OCI-LY7 (cell line): ENCODE results near the gene SP140L. TPM values are rescaled to one million over a fixed set of nuclear protein-coding genes. Genes with fewer than 3 reads are reported as not detected.

Experiments used
- BruUV-seq: library from RNA; stranded (reverse); fragments of 400-500 nt; replicated peaks from 2 replicates; lab custom pipeline; 2021; lab: Mats Ljungman, UMichigan
- CTCF ChIA-PET: fragments of 300-600 bp; sonication (Branson Sonifier 250); formaldehyde crosslinking; loops from one replicate; lab custom pipeline; 2022; ENCODE audit warnings: antibody characterized with exemption; ENCODE audit not compliant: unreplicated experiment; lab: Charles Lee
- POLR2A ChIA-PET: fragments of 300-600 bp; sonication (Branson Sonifier 250); formaldehyde crosslinking; loops from one replicate; lab custom pipeline; 2022; ENCODE audit warnings: antibody characterized with exemption; lab: Charles Lee
- DNase-seq: peaks from one replicate; pipeline ENCODE4 v3.0.0-alpha.2; 2015; ENCODE audit warnings: low spot score
- H2AFZ ChIP-seq: fragments of 200-600 bp; sonication (generic), shearing (Covaris generic); 2 replicates; pipeline ENCODE4 v1.6.1; 2014; ENCODE audit warnings: mild to moderate bottlenecking, antibody characterized with exemption, low read length, moderate library complexity
- H3K27ac ChIP-seq: fragments of 200-600 bp; sonication (generic); 2 replicates; pipeline ENCODE4 v1.5.1; 2014; ENCODE audit warnings: mixed run types, low read depth, mild to moderate bottlenecking, moderate library complexity, low read length, inconsistent platforms; ENCODE audit not compliant: poor library complexity, severe bottlenecking
- H3K36me3 ChIP-seq: fragments of 200-600 bp; sonication (generic); 2 replicates; pipeline ENCODE4 v1.6.1; 2014; ENCODE audit warnings: mild to moderate bottlenecking, antibody characterized with exemption, low read length, moderate library complexity, mixed read lengths; ENCODE audit not compliant: insufficient read depth
- H3K4me1 ChIP-seq: fragments of 200-600 bp; sonication (generic); 2 replicates; pipeline ENCODE4 v1.5.1; 2014; ENCODE audit warnings: mild to moderate bottlenecking, low read length; ENCODE audit not compliant: insufficient read depth, poor library complexity, severe bottlenecking
- H3K4me2 ChIP-seq: fragments of 200-600 bp; sonication (generic); 2 replicates; pipeline ENCODE4 v1.6.1; 2014; ENCODE audit warnings: mild to moderate bottlenecking, low read length
- H3K4me3 ChIP-seq: fragments of 200-600 bp; sonication (generic); 2 replicates; pipeline ENCODE4 v1.5.1; 2014; ENCODE audit warnings: mild to moderate bottlenecking, low read depth, low read length; ENCODE audit not compliant: poor library complexity, severe bottlenecking
- H3K79me2 ChIP-seq: fragments of 200-600 bp; sonication (generic); 2 replicates; pipeline ENCODE4 v1.6.1; 2016; ENCODE audit warnings: low read depth, mild to moderate bottlenecking, low read length, moderate library complexity, mixed read lengths; ENCODE audit not compliant: insufficient read depth
- H3K9me2 ChIP-seq: fragments of 200-600 bp; sonication (generic); 2 replicates; pipeline ENCODE4 v1.6.1; 2016; ENCODE audit warnings: mild to moderate bottlenecking, low read length, mixed read lengths; ENCODE audit not compliant: insufficient read depth
- H3K9me3 ChIP-seq: fragments of 200-600 bp; sonication (generic); 2 replicates; pipeline ENCODE4 v1.6.1; 2014; ENCODE audit warnings: mild to moderate bottlenecking, mixed run types, low read length, mixed read lengths
- H4K20me1 ChIP-seq: fragments of 200-600 bp; sonication (generic); 2 replicates; pipeline ENCODE4 v1.6.1; 2014; ENCODE audit warnings: mild to moderate bottlenecking, antibody characterized with exemption, low read length, moderate library complexity, mixed read lengths; ENCODE audit not compliant: insufficient read depth
- CTCF ChIP-seq: fragments of 200-600 bp; sonication (generic); conservative IDR thresholded peaks from 2 replicates; pipeline ENCODE4 v1.5.1; 2014; ENCODE audit warnings: mild to moderate bottlenecking, antibody characterized with exemption, low read length, moderate library complexity, mixed read lengths
- EZH2phosphoT487 ChIP-seq: fragments of 200-600 bp; sonication (generic); IDR thresholded peaks from 2 replicates; pipeline ENCODE4 v1.6.1; 2018; ENCODE audit warnings: low read depth, borderline replicate concordance, mild to moderate bottlenecking, mixed run types, antibody characterized with exemption, low read length, moderate library complexity, mixed read lengths
- intact Hi-C: fragments of 100-400 bp; cut with micrococcal nuclease; formaldehyde crosslinking; loops from one replicate; pipeline ENCODE4 v1.10.0; 2022; ENCODE audit not compliant: unreplicated experiment
- total RNA-seq, 2 experiments: library from RNA; depleted of rRNA in 1 of 2; stranded (reverse); fragments of >200 nt in 1 of 2; shearing (Covaris generic) in 1 of 2; gene quantifications; 2 replicates each; pipeline ENCODE4 v1.2.3, GENCODE V29; 2014 to 2022

Gene SP140L
- total RNA-seq, 2 experiments from 2014 or later, result 10.4 to 19.3 TPM

DNA sequence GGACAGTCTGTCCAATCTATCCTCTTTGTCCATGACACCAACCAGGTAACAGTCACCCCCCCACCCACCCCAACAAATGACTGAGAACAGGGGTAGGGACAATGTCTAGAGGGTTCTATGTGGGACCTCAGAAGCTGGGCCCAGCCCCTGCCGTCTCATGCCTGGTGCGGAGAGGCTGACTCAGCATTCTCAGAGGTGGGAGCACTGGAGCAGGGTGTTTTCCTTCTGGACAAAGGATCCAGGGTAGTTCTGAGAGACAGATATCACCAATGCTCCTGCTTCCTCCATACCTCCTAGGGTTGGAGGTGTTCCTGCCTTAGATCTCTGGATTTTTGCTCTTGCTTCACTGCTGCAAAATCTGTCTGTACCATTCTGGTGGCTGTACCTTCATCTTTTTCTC, 55.1 kb downstream of the SP140L start:
- ChIA-PET POLR2A (interaction anchor here (1.0 kb wide), 1 partner anchor 25 kb away, joined by 4 read pairs; no protein-coding TSS in a partner anchor), CTCF (no interaction called here)
- Histone ChIP-seq H2AFZ (no peak overlapping the region), H3K36me3 (no peaks in the 10 kb centered on the region; the same call in 1 of the 2 replicates), H3K4me2 (no peak overlapping the region), H3K4me3 (no peak overlapping the region), H3K9me2 (no peaks in the 10 kb centered on the region), H3K27ac (no peak overlapping the region), H3K9me3 (0 out of 2 replicates have a peak, but pooled peaks cover under 1% of the 10 kb centered on the region), H3K79me2 (no peaks in the 10 kb centered on the region), H4K20me1 (no peaks in the 10 kb centered on the region), H3K4me1 (no peaks in the 10 kb centered on the region)
- BruUV-seq, result no TSS peak
- intact Hi-C loops, result no loop called here
- DNase-seq, result no peak
- TF ChIP-seq CTCF (no peak), EZH2phosphoT487 (no peak)

GRCh38 chr2:230383453-230383852, 56.5 kb downstream of the SP140L start:
- no peak for TF ChIP-seq EZH2phosphoT487
- no peak for TF ChIP-seq CTCF
- Histone ChIP-seq H3K9me2 (no peaks in the 10 kb centered on the region), H3K27ac (no peak overlapping the region), H3K9me3 (no peaks in the 10 kb centered on the region), H3K4me2 (no peak overlapping the region), H2AFZ (no peak overlapping the region), H3K4me3 (no peak overlapping the region), H3K36me3 (no peaks in the 10 kb centered on the region; the same call in 1 of the 2 replicates), H3K79me2 (no peaks in the 10 kb centered on the region), H3K4me1 (no peaks in the 10 kb centered on the region), H4K20me1 (no peaks in the 10 kb centered on the region)
- no peak for DNase-seq
- no TSS peak for BruUV-seq
- CTCF ChIA-PET, result no interaction called here
- intact Hi-C loops, result no loop called here
- POLR2A ChIA-PET, result interaction anchor here (0.5 to 0.7 kb wide), 3 partner anchors 20 to 965 kb away, joined by 3 to 4 read pairs (median 3); no protein-coding TSS in a partner anchor

- Histone ChIP-seq H3K4me2 (no peak overlapping the region), H3K36me3 (peaks cover 8% of the 10 kb centered on the region; the same call in 1 of the 2 replicates), H3K4me1 (no peaks in the 10 kb centered on the region), H3K9me2 (no peaks in the 10 kb centered on the region), H3K79me2 (no peaks in the 10 kb centered on the region), H3K4me3 (no peak overlapping the region), H3K9me3 (no peaks in the 10 kb centered on the region), H4K20me1 (no peaks in the 10 kb centered on the region), H3K27ac (no peak overlapping the region), H2AFZ (no peak overlapping the region)
- no TSS peak for BruUV-seq
- TF ChIP-seq EZH2phosphoT487 (no peak), CTCF (no peak)
- DNase-seq, result no peak
- POLR2A ChIA-PET, result interaction anchor here (0.7 kb wide), 1 partner anchor 72 kb away, joined by 3 read pairs; no protein-coding TSS in a partner anchor
- CTCF ChIA-PET, result no interaction called here
- intact Hi-C loops, result no loop called here
Measured at GRCh38 chr2:230384986-230385385, 58.0 kb downstream of the SP140L start.
